ACC112 (cell line): ENCODE results near the gene FAM20C.

Experiments used
- H2AFZ ChIP-seq: fragments of 200-600 bp; sonication (generic); one replicate; pipeline ENCODE4 v1.6.0; 2017; ENCODE audit warnings: antibody characterized with exemption, low read length; ENCODE audit not compliant: unreplicated experiment
- H3K27ac ChIP-seq: fragments of 200-600 bp; sonication (generic); 2 replicates; pipeline ENCODE4 v1.5.1; 2014; ENCODE audit warnings: low read depth, mild to moderate bottlenecking, antibody characterized with exemption, low read length, moderate library complexity
- H3K27me3 ChIP-seq: fragments of 200-600 bp; sonication (generic); 2 replicates; pipeline ENCODE4 v1.6.1; 2014; ENCODE audit warnings: mild to moderate bottlenecking, antibody characterized with exemption, low read length, moderate library complexity, mixed read lengths; ENCODE audit not compliant: insufficient read depth
- H3K36me3 ChIP-seq: fragments of 200-600 bp; sonication (generic); 2 replicates; pipeline ENCODE4 v1.6.1; 2016; ENCODE audit warnings: mild to moderate bottlenecking, antibody characterized with exemption, low read length, moderate library complexity, mixed read lengths; ENCODE audit not compliant: insufficient read depth
- H3K4me1 ChIP-seq: fragments of 200-600 bp; sonication (generic); one replicate; pipeline ENCODE4 v1.6.1; 2016; ENCODE audit warnings: low read length, mixed read lengths; ENCODE audit not compliant: insufficient read depth, unreplicated experiment, control insufficient read depth
- H3K4me3 ChIP-seq: fragments of 200-600 bp; sonication (generic); 2 replicates; pipeline ENCODE4 v1.5.1; 2014; ENCODE audit warnings: mild to moderate bottlenecking, low read depth, low read length
- H3K79me2 ChIP-seq: fragments of 200-600 bp; sonication (generic); one replicate; pipeline ENCODE4 v1.6.0; 2016; ENCODE audit warnings: low read length; ENCODE audit not compliant: control insufficient read depth, unreplicated experiment, insufficient read depth

The FAM20C gene

DNA sequence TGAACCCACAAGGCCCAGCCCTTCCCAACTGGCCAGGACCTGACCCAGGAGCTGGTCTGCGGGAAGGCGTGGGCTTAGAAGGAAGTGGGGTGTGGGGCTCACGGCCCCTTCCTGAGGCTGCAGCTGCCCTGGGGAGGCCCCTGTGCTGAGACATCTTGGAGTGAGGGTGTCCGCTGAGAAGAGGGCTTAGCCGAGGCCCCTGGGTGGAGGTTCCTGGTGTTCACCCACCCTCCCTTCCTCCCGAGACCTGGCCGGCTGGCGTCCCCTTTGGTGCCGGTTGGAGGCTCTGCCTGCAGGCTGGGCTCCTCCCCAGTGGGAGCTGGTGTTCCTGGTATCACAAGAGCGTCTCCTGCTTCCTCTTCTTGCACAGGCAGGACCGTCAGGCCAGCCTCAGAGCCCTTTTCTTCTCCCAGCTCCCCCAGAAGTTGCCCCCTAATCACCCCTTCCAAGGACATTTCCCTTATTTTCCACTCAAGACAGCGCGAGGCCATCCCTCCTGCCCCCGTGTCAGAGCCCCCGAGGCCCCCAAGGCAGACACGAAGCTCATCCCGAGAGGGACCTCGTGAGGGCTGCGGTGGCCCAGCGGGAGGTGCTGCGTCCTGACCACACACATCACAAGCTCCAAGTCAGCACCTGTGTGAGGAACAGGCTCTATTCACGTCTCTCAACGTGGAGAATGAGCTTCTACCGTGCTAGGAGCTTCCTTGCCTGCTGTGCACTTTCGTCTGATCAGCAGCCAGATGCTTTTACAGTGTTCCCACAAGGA lies 25.1 kb upstream of the FAM20C start:
- no peak overlapping the region for H3K27ac ChIP-seq
- H3K36me3 ChIP-seq: no peaks in the 10 kb centered on the region
- peaks cover 8% of the 10 kb centered on the region; the same call in 1 of the 2 replicates for H3K27me3 ChIP-seq
- no peaks in the 10 kb centered on the region for H3K4me1 ChIP-seq
- no peak overlapping the region for H3K4me3 ChIP-seq
- H2AFZ ChIP-seq: no peak overlapping the region
- H3K79me2 ChIP-seq: no peaks in the 10 kb centered on the region

DNA sequence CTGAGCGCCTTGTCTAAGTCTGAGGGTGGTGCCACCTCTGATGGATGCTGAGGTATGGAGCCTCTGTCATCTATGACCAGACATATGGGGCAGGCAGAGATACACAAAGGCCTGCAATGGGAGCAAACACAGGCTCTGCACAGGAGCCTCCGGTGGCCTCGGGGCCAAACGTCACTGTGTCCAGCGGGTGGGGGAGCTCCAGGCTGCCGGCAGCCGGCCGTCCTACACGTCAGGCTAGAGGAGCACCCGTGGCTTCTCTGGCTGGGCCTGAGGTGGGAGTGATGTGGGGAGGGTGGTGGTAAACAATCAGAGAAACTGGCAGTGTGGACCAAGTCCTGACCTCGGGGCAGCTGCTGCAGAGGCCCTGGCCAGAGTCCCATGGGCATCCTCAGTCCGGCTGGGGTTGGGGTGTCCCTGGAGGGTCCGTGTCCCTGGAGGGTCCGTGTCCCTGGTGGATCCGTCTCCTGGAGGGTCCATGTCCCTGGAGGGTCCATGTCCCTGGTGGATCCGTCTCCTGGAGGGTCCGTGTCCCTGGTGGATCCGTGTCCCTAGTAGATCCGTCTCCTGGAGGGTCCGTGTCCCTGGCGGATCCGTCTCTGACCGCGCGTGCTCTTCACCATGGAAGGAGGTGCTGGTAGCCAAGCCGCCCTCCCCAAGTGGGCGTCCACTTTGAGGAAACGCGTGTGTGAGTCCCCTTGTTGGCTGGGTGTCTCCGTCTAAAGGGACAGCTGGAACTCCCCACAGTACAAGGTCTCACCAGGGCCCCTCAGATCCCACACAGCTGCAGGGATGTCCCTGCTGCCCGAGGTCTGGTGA lies 24.2 kb upstream of the FAM20C start:
- Histone ChIP-seq H3K4me1 (no peaks in the 10 kb centered on the region), H3K36me3 (no peaks in the 10 kb centered on the region), H3K27ac (no peak overlapping the region), H2AFZ (no peak overlapping the region), H3K27me3 (no peaks in the 10 kb centered on the region), H3K79me2 (no peaks in the 10 kb centered on the region), H3K4me3 (no peak overlapping the region)

DNA sequence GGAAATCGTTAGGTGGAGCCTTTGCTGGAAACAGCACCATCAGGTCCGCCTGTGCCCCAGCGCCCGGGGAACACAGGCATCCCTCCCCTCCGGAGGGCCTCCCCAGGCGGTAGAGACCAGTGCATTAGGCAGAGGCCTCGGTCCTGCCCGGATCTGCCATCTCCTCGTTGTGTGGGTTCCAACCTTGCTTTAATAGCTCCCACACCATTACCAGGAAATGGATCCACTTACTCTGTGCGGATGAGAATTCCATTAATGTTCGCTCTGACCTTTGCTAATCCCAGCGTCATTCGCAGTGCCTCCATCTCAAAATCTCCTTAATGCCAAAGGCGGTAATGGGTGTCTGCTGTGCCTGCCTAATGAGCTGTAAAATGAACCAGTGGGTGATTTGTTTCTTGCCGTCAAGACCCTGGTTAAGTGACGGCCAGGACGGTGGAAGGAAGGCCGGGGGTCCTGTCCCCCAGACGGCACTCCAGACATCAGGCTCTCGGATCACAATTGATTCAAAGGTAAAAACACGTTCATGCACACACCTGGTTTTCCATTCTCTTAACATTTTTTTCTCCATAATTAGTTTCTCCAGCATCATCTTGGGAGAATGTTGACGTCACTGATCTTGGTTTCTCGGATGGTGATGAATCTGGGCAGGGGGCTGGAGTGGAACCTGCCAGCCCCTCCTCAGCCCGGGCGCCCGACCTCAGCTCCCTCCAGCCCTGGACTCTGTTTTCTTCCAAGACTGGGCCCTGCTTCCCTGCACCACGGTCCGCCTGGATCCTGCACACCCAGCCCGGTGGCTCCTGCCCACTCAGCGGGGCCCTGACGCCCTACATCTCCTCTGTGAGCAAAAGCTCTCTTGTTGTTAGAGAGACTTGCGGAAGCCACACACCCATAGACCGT lies 22.8 kb upstream of the FAM20C start:
- no peaks in the 10 kb centered on the region for H3K79me2 ChIP-seq
- H3K27me3 ChIP-seq: no peaks in the 10 kb centered on the region
- H3K4me3 ChIP-seq: no peak overlapping the region
- H2AFZ ChIP-seq: no peak overlapping the region
- H3K4me1 ChIP-seq: no peaks in the 10 kb centered on the region
- H3K36me3 ChIP-seq: no peaks in the 10 kb centered on the region
- no peak overlapping the region for H3K27ac ChIP-seq

DNA sequence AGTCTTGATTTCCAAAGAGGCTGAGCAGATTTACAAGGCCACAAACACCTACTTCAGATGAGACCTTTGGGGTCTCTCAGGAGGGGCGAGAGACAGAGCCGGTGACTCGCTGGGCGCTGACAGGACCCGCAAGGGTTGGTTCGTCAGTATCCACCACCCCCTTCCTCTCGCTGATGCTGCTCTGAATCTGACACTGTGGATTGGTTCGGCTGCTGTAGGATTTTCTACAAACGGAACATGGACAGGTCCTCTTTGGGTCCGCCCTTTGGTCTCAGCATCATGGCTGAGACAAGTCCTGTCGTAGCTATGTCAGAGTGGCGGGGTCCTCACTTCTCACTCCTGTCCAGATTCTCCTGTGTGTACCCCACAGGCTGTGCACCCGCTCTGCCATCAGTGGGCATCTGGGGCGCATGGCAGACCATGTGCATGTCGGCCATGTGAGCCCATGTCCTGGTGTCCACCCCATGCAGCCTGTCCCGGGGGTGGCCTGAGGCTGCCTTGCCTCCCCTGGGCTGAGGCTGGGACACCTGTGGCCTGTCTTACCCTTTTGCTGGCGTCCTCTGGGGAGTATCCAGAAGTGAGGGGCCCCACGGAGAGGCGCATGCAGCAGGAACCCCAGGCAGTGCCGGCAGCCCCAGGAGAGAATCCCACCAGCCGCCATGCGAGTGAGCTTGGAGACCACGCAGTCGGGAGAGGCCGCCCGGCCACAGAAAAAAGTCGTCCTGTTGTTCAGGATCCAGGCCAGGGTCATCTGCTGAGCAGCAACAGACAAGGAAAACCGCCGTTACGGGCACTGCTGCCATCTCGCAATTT lies 21.6 kb upstream of the FAM20C start:
- H3K79me2 ChIP-seq: no peaks in the 10 kb centered on the region
- H3K27me3 ChIP-seq: no peaks in the 10 kb centered on the region
- no peak overlapping the region for H2AFZ ChIP-seq

DNA sequence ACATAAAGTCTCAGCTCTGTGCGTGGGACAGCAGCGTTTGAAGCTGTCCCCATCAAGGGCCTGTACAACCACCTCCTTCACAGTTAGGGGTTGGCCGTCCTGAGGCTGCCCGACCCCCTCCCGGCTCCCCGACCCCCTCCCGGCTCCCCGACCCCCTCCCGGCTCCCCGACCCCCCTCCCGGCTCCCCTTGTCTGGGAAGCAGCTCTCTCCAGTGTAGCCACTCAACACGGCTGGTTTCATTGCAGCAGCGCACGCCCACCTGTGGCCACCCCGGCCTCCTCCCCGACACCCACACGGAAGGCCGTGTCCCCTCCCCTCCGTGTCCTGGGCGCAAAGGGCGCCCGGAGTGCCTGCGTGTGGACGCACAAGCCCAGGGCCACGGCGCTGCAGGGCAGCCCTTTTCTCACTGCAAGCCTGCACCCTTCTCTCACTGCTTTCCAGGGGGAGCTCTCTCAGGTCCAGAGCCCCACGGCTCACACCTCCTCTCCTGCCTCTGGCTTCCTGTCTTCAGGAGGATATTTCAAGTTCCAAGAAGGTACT lies 20.9 kb upstream of the FAM20C start:
- Histone ChIP-seq H3K4me3 (no peak overlapping the region), H3K27ac (no peak overlapping the region), H3K79me2 (no peaks in the 10 kb centered on the region), H3K27me3 (no peaks in the 10 kb centered on the region), H2AFZ (no peak overlapping the region), H3K36me3 (no peaks in the 10 kb centered on the region), H3K4me1 (no peaks in the 10 kb centered on the region)

More for the DNA sequence above, 21.6 kb upstream of the FAM20C start:
- H3K4me3 ChIP-seq: no peak overlapping the region
- H3K27ac ChIP-seq: no peak overlapping the region
- H3K36me3 ChIP-seq: no peaks in the 10 kb centered on the region
- H3K4me1 ChIP-seq: no peaks in the 10 kb centered on the region

DNA sequence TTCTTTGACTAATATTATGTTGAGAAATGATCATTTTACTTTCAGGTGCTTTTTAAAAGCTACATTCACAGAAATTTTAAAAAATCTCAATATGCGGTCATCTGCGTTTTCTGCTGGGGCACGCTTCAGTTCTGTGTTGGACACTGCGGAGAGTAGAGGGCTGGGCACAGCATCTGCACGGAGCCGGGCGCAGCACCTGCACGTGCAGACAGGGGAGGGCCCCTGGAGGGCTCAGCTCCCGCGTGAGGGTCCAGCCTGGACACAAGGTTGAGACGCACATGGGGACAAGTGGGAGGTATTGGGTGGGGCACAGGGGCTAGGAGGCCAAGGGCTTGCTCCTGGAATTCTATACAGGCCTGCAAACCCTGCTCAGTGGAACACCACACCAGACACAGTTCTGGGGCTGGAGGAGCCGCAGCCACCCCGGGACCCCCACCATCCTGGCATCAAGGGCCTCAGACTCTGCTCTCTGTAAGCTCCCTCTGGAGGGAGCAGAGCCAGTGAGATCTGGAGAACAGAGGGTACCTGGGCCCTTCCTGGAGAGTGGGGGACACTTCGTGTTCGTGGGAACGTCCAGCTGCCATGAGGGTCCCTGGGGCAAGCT lies 20.4 kb upstream of the FAM20C start:
- Histone ChIP-seq H2AFZ (no peak overlapping the region), H3K4me1 (no peaks in the 10 kb centered on the region), H3K36me3 (no peaks in the 10 kb centered on the region), H3K27ac (no peak overlapping the region), H3K4me3 (no peak overlapping the region), H3K27me3 (no peaks in the 10 kb centered on the region), H3K79me2 (no peaks in the 10 kb centered on the region)

DNA sequence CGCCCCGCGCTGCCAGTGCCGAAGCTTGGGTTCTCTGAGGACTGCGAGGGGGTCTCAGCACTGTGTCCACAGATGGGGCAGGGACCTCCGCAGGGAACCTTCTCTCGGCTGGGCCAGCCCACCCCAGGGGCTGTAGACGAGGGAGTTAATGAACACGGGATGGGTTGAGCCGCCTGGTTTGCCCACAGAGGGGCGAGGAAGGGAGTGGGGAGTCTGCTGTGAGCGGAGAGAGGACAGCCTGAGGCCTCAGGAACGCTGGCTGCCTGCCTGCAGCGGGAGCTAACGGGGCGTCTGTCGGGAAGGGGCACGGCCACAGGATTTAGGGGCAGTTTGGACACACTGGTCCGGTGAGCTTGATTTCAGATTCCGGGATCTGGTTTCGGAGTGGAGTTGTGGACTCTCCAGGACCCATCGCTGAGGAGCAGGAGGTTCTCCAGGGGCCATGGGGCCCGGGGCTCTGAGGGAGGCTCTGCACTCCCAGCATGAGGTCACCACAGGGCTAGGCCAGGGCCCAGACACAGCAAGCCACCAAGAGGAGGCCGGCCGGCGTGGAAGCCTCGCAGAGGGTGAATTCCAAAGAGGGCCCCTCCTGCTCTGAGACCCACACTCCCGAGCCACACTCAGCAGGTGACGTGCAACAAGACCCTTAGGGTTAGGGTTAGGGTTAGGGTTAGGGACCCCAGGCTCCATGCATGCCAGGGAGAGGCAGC lies 19.0 kb upstream of the FAM20C start:
- H3K36me3 ChIP-seq: no peaks in the 10 kb centered on the region
- no peak overlapping the region for H3K27ac ChIP-seq
- H2AFZ ChIP-seq: no peak overlapping the region
- H3K27me3 ChIP-seq: no peaks in the 10 kb centered on the region; the same call in 1 of the 2 replicates
- no peaks in the 10 kb centered on the region for H3K4me1 ChIP-seq
- no peak overlapping the region for H3K4me3 ChIP-seq
- no peaks in the 10 kb centered on the region for H3K79me2 ChIP-seq

DNA sequence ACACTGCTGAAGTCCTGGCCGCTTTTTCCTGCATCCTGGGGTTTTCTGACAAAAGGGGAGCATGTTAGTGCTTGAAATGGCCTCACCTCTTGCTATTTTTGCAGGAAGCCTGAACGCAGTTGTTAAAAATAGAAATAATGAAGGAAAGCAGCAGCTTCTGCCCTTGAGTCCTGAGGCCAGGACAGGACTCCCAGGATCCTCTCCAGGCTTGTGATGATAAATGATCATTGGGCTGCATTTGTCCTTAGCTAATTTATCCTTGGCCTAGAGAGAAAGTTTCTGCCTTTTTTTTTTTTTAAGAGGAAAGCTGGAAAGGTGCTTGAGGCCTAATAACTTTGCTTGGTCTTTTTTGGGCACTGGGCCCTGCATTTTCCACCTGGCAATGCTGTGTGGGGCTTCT lies 17.7 kb upstream of the FAM20C start:
- no peak overlapping the region for H2AFZ ChIP-seq
- no peak overlapping the region for H3K4me3 ChIP-seq
- no peaks in the 10 kb centered on the region for H3K4me1 ChIP-seq
- H3K27ac ChIP-seq: no peak overlapping the region
- no peaks in the 10 kb centered on the region for H3K36me3 ChIP-seq
- peaks cover 7% of the 10 kb centered on the region; the same call in 1 of the 2 replicates for H3K27me3 ChIP-seq
- no peaks in the 10 kb centered on the region for H3K79me2 ChIP-seq

DNA sequence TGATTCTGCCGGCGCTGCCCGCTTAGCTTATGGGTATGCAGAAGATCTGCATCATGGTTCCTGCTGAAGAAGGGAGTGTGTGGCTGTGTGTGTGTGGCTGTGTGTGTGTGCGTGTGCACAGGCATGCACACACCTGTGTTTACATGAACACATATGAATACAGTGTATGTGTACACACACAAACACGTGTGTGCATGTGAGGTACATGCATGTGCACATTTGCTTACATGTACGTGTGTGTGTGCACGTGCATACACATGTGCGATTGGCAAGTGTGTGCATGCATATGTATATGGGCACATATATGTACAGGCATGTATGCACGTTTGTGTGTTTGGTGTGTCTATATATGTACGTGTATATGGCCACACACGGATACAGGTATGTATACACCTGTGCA lies 16.4 kb upstream of the FAM20C start:
- H3K36me3 ChIP-seq: no peaks in the 10 kb centered on the region
- H3K4me1 ChIP-seq: no peaks in the 10 kb centered on the region
- H3K27ac ChIP-seq: no peak overlapping the region
- peaks cover 7% of the 10 kb centered on the region; the same call in 1 of the 2 replicates for H3K27me3 ChIP-seq
- no peak overlapping the region for H3K4me3 ChIP-seq
- no peak overlapping the region for H2AFZ ChIP-seq
- H3K79me2 ChIP-seq: no peaks in the 10 kb centered on the region
